Neural progenitor cell (in vitro differentiated cells): ENCODE results near the gene PRSS8. TPM values are rescaled to one million over a fixed set of nuclear protein-coding genes. Genes with fewer than 3 reads are reported as not detected.
A peak's percentile ranks its signal among the peaks of the same experiment; 100 is the strongest.
"Not testable (repeated sequence)": the region's sequence is repeated elsewhere in the genome, so short reads cannot be mapped to it uniquely, and the experiment has no call there.

Experiments
- DNase-seq: peaks from one replicate; pipeline ENCODE4 v3.0.0-alpha.2; 2016; ENCODE audit warnings: low spot score
- H2AFZ ChIP-seq: fragments of 200-600 bp; sonication (generic); replicated peaks from 2 replicates; pipeline ENCODE4 v1.6.1; 2016; ENCODE audit warnings: antibody characterized with exemption
- H3F3A ChIP-seq: fragments of 200-600 bp; sonication (generic); 2 replicates; pipeline ENCODE4 v1.6.1; 2016; ENCODE audit warnings: antibody characterized with exemption, low read depth
- H3K27ac ChIP-seq: fragments of 200-600 bp; sonication (generic); 2 replicates; pipeline ENCODE4 v1.5.1; 2016; ENCODE audit warnings: mild to moderate bottlenecking
- H3K27me3 ChIP-seq: fragments of 200-600 bp; sonication (generic); 2 replicates; pipeline ENCODE4 v1.6.1; 2016; ENCODE audit warnings: mild to moderate bottlenecking, moderate library complexity
- H3K36me3 ChIP-seq: fragments of 200-600 bp; sonication (generic); 2 replicates; pipeline ENCODE4 v1.5.1; 2016
- H3K4me1 ChIP-seq: fragments of 200-600 bp; sonication (generic); 2 replicates; pipeline ENCODE4 v1.6.1; 2016; ENCODE audit warnings: mixed run types
- H3K4me2 ChIP-seq: fragments of 200-600 bp; sonication (generic); 2 replicates; pipeline ENCODE4 v1.6.1; 2016
- H3K4me3 ChIP-seq: fragments of 200-600 bp; sonication (generic); 2 replicates; pipeline ENCODE4 v1.5.1; 2016
- H3K79me2 ChIP-seq: fragments of 200-600 bp; sonication (generic); 2 replicates; pipeline ENCODE4 v1.6.1; 2016; ENCODE audit warnings: low read depth
- H3K9ac ChIP-seq: fragments of 200-600 bp; sonication (generic); 2 replicates; pipeline ENCODE4 v1.6.1; 2016
- H3K9me3 ChIP-seq: fragments of 200-600 bp; sonication (generic); 2 replicates; pipeline ENCODE4 v1.5.1; 2016; ENCODE audit warnings: low read depth
- H4K20me1 ChIP-seq: fragments of 200-600 bp; sonication (generic); 2 replicates; pipeline ENCODE4 v1.6.1; 2016; ENCODE audit warnings: low read depth
- H3K27ac Mint-ChIP-seq: 3 replicates; pipeline ENCODE4 v1.8.0; 2021; ENCODE audit warnings: mixed read lengths
- H3K27me3 Mint-ChIP-seq: 2 replicates; pipeline ENCODE4 v1.8.0; 2022; ENCODE audit warnings: low read depth, mild to moderate bottlenecking, inconsistent platforms, moderate library complexity, mixed read lengths; ENCODE audit not compliant: insufficient read depth
- H3K36me3 Mint-ChIP-seq: 3 replicates; pipeline ENCODE4 v1.8.0; 2021; ENCODE audit warnings: mixed read lengths
- H3K4me1 Mint-ChIP-seq: 3 replicates; pipeline ENCODE4 v1.8.0; 2021; ENCODE audit warnings: mixed read lengths
- H3K4me3 Mint-ChIP-seq: 3 replicates; pipeline ENCODE4 v1.8.0; 2021; ENCODE audit warnings: mild to moderate bottlenecking, moderate library complexity, mixed read lengths
- H3K9me3 Mint-ChIP-seq: 3 replicates; pipeline ENCODE4 v1.8.0; 2020; ENCODE audit warnings: mixed read lengths
- EZH2 ChIP-seq: fragments of 200-600 bp; sonication (generic); IDR thresholded peaks from 2 replicates; pipeline ENCODE4 v1.6.1; 2017; ENCODE audit warnings: antibody characterized with exemption, mild to moderate bottlenecking, moderate library complexity
- EZH2phosphoT487 ChIP-seq: fragments of 200-600 bp; sonication (generic); IDR thresholded peaks from 2 replicates; pipeline ENCODE4 v1.6.1; 2017; ENCODE audit warnings: antibody characterized with exemption
- total RNA-seq: library from RNA; depleted of rRNA; stranded (reverse); fragments of >200 nt; gene quantifications from 2 replicates; pipeline ENCODE4 v1.2.3, GENCODE V29; 2015; ENCODE audit warnings: low replicate concordance
- TF ChIP-seq, protein P1 (sequence below): fragments of 200-600 bp; sonication (generic); IDR thresholded peaks from 2 replicates; pipeline ENCODE4 v1.5.1; 2017; ENCODE audit warnings: antibody characterized with exemption, mild to moderate bottlenecking

Gene PRSS8
- total RNA-seq, 1 donor from 2014 or later = 2.7 TPM

DNA sequence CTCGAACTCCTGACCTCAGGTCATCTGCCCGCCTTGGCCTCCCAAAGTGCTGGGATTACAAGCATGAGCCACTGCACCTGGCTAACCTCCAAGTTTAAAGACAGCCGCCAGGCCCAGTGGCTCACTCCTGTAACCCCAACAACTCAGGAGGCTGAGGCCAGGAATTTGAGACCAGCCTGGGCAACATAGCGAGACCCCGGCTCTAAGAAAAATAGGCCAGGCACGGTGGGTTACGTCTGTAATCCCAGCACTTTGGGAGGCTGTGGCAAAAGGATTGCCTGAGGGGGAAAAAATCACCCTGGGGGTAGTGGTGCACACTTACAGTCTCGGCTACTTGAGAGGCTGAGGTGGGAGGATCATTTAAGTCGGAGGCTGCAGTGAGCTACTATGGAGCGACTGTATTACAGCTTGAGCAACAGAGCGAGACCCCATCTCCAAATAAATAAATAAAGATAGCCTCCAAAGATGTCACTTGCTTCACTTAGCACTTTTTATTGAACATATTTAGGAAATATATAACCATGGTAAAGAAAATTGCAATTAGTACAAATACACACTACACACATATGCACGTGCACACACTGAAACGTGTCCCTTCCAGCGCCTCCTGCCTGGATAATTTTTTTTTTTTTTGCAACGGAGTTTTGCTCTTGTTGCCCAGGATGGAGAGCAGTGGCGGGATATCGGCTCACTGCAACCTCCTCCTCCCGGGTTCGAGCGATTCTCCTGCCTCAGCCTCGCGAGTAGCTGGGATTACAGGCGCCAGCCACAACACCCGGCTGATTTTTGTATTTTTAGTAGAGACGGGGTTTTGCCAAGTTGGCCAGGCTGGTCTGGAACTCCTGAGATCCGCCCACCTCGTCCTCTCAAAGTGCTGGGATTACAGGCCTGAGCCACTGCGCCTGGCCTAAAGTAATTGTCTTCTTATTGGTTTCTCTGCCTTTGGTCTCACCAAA, 28.7 kb downstream of the PRSS8 start:
- Histone ChIP-seq H4K20me1 (no peaks in the 10 kb centered on the region), H3K4me3 (no peak overlapping the region), H3K27me3 (no peaks in the 10 kb centered on the region), H3K4me1 (peaks cover 5% of the 10 kb centered on the region), H3K9ac (no peak overlapping the region), H3K36me3 (no peaks in the 10 kb centered on the region), H3F3A (peaks cover 13% of the 10 kb centered on the region), H3K4me2 (no peak overlapping the region), H2AFZ (no peak overlapping the region), H3K79me2 (peaks cover 3% of the 10 kb centered on the region), H3K27ac (no peak overlapping the region), H3K9me3 (no peaks in the 10 kb centered on the region)
- H3K4me3 Mint-ChIP-seq = peak overlapping the region; percentile 90
- peaks cover 12% of the 10 kb centered on the region for H3K4me1 Mint-ChIP-seq
- H3K27me3 Mint-ChIP-seq = peaks cover 3% of the 10 kb centered on the region
- H3K36me3 Mint-ChIP-seq = peaks cover 13% of the 10 kb centered on the region
- H3K9me3 Mint-ChIP-seq = no peaks in the 10 kb centered on the region
- no peak for TF ChIP-seq EZH2phosphoT487
- TF ChIP-seq, protein P1, sequence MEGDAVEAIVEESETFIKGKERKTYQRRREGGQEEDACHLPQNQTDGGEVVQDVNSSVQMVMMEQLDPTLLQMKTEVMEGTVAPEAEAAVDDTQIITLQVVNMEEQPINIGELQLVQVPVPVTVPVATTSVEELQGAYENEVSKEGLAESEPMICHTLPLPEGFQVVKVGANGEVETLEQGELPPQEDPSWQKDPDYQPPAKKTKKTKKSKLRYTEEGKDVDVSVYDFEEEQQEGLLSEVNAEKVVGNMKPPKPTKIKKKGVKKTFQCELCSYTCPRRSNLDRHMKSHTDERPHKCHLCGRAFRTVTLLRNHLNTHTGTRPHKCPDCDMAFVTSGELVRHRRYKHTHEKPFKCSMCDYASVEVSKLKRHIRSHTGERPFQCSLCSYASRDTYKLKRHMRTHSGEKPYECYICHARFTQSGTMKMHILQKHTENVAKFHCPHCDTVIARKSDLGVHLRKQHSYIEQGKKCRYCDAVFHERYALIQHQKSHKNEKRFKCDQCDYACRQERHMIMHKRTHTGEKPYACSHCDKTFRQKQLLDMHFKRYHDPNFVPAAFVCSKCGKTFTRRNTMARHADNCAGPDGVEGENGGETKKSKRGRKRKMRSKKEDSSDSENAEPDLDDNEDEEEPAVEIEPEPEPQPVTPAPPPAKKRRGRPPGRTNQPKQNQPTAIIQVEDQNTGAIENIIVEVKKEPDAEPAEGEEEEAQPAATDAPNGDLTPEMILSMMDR = no peak
- no peak for TF ChIP-seq EZH2
- DNase-seq = no peak
- peak overlapping the region; percentile 83 for H3K27ac Mint-ChIP-seq

DNA sequence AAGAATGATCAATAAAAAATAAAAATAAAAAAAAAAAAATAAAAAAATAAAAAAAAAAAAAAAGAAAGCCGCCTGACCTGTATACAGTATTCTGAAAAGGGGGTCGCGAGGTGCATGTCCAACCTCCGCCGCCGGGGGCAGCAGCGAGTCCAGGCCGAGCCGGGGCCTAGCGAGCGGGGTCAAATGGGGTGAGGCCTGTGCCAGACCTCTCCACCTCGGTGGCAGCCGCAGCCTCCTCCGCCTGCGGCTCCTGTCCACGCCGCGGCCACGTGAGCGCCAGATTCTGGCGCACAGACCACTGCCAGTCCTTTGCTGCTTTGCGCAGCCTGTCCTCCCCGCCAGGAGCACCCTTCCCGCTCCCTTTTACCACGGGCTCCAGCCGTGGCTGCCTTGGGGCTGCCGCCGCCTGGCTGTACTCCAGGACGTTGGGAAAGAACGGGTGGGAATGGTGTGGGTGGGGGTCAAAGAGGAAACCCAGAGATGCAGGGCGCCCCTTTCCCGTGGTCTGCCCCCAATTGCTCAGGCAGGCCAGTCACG, 29.8 kb downstream of the PRSS8 start:
- Histone ChIP-seq H3K4me1 (peaks cover 5% of the 10 kb centered on the region), H2AFZ (peak overlapping the region; percentile 63), H3K27me3 (no peaks in the 10 kb centered on the region), H4K20me1 (no peaks in the 10 kb centered on the region), H3K4me2 (no peak overlapping the region), H3K27ac (no peak overlapping the region), H3K4me3 (no peak overlapping the region), H3K79me2 (peaks cover 3% of the 10 kb centered on the region), H3K9me3 (no peaks in the 10 kb centered on the region), H3K9ac (no peak overlapping the region), H3K36me3 (no peaks in the 10 kb centered on the region), H3F3A (peaks cover 13% of the 10 kb centered on the region)
- Mint-ChIP-seq H3K27me3 (peaks cover 6% of the 10 kb centered on the region), H3K36me3 (peaks cover 9% of the 10 kb centered on the region), H3K4me3 (no peak overlapping the region), H3K27ac (no peak overlapping the region), H3K9me3 (no peaks in the 10 kb centered on the region), H3K4me1 (peaks cover 12% of the 10 kb centered on the region)
- no peak for TF ChIP-seq EZH2phosphoT487
- TF ChIP-seq, protein P1 = peak; percentile 64
- DNase-seq = peak; percentile 75

DNA sequence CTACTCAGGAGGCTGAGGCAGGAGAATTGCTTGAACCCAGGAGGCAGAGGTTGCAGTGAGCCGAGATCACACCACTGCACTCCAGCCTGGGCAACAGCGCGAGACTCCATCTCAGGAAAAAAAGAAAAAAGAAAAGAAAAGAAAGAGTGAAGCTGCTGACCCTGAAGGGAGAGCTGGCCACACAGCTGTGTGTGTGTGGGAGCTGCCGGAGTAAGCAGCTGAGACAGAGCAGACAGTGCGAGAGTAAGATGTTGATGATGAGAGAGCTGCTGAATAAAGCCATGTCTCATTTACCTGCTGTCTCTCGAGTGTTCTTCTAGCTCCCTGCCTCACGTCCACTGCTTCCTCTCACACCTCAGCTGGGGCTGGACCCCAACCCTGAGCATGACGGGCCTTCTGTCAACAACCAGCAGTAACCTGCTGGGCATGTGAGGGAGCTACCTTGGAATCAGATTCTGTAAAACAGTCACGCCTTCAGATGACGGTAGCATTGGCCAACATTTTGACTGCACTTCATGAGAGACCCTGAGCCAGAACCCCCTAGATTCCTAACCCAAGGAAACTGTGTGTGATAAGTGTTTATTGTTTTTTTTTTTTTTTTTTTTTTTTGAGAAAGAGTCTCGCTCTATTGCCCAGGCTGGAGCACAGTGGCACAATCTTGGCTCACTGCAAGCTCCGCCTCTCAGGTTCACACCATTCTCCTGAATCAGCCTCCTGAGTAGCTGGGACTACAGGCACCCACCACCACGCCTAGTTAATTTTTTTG, 34.5 kb downstream of the PRSS8 start:
- not testable (repeated sequence) for H3K79me2 ChIP-seq, H3K4me1 Mint-ChIP-seq, H4K20me1 ChIP-seq, H3K27ac ChIP-seq, H3K9ac ChIP-seq, H3K36me3 ChIP-seq, H3K4me1 ChIP-seq, H3K27me3 ChIP-seq, H3K4me3 ChIP-seq, DNase-seq, H3F3A ChIP-seq, H3K9me3 Mint-ChIP-seq, H3K9me3 ChIP-seq, H3K4me2 ChIP-seq, H2AFZ ChIP-seq, H3K4me3 Mint-ChIP-seq, H3K36me3 Mint-ChIP-seq, H3K27ac Mint-ChIP-seq, H3K27me3 Mint-ChIP-seq
